Uterus (tissue), 2 donors: ENCODE data around the gene KLHL18.

Experiments used
- POLR2A ChIP-seq, 2 donors: fragments of 450-650 bp; IDR thresholded peaks; one replicate each; pipeline ENCODE4 v1.6.1; 2016; ENCODE audit warnings: antibody characterized with exemption in 2 of 2, mild to moderate bottlenecking in 1 of 2, moderate library complexity in 1 of 2
- TF ChIP-seq, protein P1 (sequence below), 4 experiments: fragments of 200-600 bp in 2 of 4; fragments of 450-650 bp in 2 of 4; sonication (generic) in 2 of 4; IDR thresholded peaks; one replicate each; pipeline ENCODE4 v1.5.1; 2016 to 2019; ENCODE audit warnings: antibody characterized with exemption in 4 of 4, mild to moderate bottlenecking in 2 of 4, moderate library complexity in 1 of 4

DNA sequence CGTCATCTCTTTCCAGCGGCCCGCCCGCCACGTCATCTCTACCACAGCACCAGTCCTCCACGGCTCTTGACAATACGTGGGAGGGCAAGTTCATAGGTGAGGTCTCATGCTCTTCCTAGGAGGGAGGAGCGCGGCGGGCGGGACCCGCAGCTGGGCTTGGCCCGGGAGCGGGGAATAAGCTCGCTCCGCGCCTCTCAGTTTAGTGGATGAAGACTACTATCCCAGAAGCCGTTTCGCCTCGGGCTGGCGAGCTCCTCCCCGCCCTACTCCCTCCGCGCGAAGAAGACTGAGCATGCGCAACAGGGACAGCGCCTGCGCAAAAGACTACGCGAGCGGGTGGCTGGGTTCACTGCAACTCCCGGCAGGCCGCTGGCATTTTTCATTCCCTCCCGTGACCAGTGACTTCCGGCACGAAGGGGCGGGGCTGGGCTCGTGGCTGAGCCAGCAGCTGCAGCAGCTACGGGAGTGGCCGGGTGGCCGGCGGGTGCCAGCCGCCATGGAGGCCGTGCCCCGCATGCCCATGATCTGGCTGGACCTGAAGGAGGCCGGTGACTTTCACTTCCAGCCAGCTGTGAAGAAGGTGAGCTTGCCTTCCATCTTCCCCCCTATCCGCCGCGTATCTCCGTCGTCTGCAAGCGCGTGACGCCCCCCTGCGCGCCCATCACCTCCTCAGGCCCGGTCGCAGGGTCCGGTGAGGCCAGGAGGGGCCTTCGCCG lies 98.0 kb downstream of the KLHL18 start, which contains the start of gene PTPN23:
- TF ChIP-seq, protein P1, sequence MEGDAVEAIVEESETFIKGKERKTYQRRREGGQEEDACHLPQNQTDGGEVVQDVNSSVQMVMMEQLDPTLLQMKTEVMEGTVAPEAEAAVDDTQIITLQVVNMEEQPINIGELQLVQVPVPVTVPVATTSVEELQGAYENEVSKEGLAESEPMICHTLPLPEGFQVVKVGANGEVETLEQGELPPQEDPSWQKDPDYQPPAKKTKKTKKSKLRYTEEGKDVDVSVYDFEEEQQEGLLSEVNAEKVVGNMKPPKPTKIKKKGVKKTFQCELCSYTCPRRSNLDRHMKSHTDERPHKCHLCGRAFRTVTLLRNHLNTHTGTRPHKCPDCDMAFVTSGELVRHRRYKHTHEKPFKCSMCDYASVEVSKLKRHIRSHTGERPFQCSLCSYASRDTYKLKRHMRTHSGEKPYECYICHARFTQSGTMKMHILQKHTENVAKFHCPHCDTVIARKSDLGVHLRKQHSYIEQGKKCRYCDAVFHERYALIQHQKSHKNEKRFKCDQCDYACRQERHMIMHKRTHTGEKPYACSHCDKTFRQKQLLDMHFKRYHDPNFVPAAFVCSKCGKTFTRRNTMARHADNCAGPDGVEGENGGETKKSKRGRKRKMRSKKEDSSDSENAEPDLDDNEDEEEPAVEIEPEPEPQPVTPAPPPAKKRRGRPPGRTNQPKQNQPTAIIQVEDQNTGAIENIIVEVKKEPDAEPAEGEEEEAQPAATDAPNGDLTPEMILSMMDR (IDR thresholded peaks at IDR 0.05): peak in 2 of 4 experiments; percentile 24 to 29
- TF ChIP-seq POLR2A (IDR thresholded peaks at IDR 0.05): peak; percentile 89 to 92
